ENCODE data around the gene CPN2. TPM values are rescaled to one million over a fixed set of nuclear protein-coding genes. Genes with fewer than 3 reads are reported as not detected.
A peak's percentile ranks its signal among the peaks of the same experiment; 100 is the strongest.

Gene CPN2
- total RNA-seq, 1 experiment from 2014 or later: not detected

- no peak overlapping the region for H2AK5ac ChIP-seq (ENCODE audit: insufficient read length, low read length)
- no peak overlapping the region for H3K27ac ChIP-seq (ENCODE audit: insufficient read length, low read depth, low read length)
- no peak overlapping the region for H4K91ac ChIP-seq (ENCODE audit: insufficient read length, low read depth, low read length)
- Mint-ChIP-seq H3K4me1 (peaks cover 28 to 37% of the 10 kb centered on the region in 2 experiments), H3K27me3 (ENCODE audit: low read depth) (peaks cover 4% of the 10 kb centered on the region; the same call in 1 of the 2 replicates), H3K27ac (0 out of 7 replicates have a peak overlapping the region, but pooled peaks of 1 of the 3 experiments have one; percentile 15), H3K4me3 (no peak overlapping the region), H3K36me3 (ENCODE audit: insufficient read depth in 1 of 3, low read depth in 3 of 3) (peaks cover 0 to 10% (median 0%) of the 10 kb centered on the region in 3 experiments; a peak in 4 of 7 replicates), H3K9me3 (peaks cover 6 to 8% of the 10 kb centered on the region in 2 experiments)
- H3T11ph ChIP-seq (ENCODE audit: low read length): no peak overlapping the region
- H3K9ac ChIP-seq (ENCODE audit: extremely low read depth, insufficient read length, low read length): no peak overlapping the region
- no peak overlapping the region for H3K4me2 ChIP-seq (ENCODE audit: insufficient read depth, insufficient read length, low read length)
- no peaks in the 10 kb centered on the region for H3K79me2 ChIP-seq (ENCODE audit: insufficient read depth, low read length)
- no peak overlapping the region for H3K14ac ChIP-seq (ENCODE audit: insufficient read depth, low read length)
- no peak overlapping the region for H2BK15ac ChIP-seq (ENCODE audit: low read depth, low read length)
- no peak overlapping the region for H3K23ac ChIP-seq (ENCODE audit: insufficient read length, low read depth, low read length)
- H3K4ac ChIP-seq (ENCODE audit: low read depth, low read length): no peak overlapping the region
- H2BK120ac ChIP-seq (ENCODE audit: low read depth, low read length, poor library complexity, severe bottlenecking): no peak overlapping the region
- H2BK20ac ChIP-seq (ENCODE audit: low read depth, low read length, poor library complexity, severe bottlenecking): no peak overlapping the region
- H3K79me1 ChIP-seq (ENCODE audit: insufficient read depth, low read depth, low read length, poor library complexity, severe bottlenecking): no peaks in the 10 kb centered on the region
- H3K9me3 ChIP-seq (ENCODE audit: control insufficient read depth, low read depth, low read length): no peaks in the 10 kb centered on the region
- no peaks in the 10 kb centered on the region for H3K4me1 ChIP-seq (ENCODE audit: insufficient read depth, low read length)
- DNase-seq: no peak
- no peaks in the 10 kb centered on the region for H3K23me2 ChIP-seq (ENCODE audit: insufficient read length, low read depth, low read length, poor library complexity, severe bottlenecking)
- H4K20me1 ChIP-seq (ENCODE audit: control insufficient read depth, insufficient read depth, insufficient read length): no peaks in the 10 kb centered on the region
- H2BK12ac ChIP-seq (ENCODE audit: insufficient read length, low read depth, low read length): no peak overlapping the region
- no peak overlapping the region for H4K5ac ChIP-seq (ENCODE audit: insufficient read length, low read depth, low read length)
- no peak for TF ChIP-seq CTCF (conservative IDR thresholded peaks at IDR 0.05)
- H2AFZ ChIP-seq (ENCODE audit: low read length): no peak overlapping the region
- no peak overlapping the region for H3K18ac ChIP-seq (ENCODE audit: insufficient read length, low read depth, low read length)
- no peak overlapping the region for H2BK5ac ChIP-seq (ENCODE audit: insufficient read length, low read length)
- H3K27me3 ChIP-seq (ENCODE audit: insufficient read depth, low read length): no peaks in the 10 kb centered on the region
- no CpG with 5 or more reads among the region's 7 CpGs for WGBS (ENCODE audit: extremely low coverage, insufficient read length, low lambda C conversion rate)
- no peak overlapping the region for H4K8ac ChIP-seq (replicated peaks; ENCODE audit: insufficient read length, low read depth, low read length)
- H3K56ac ChIP-seq (ENCODE audit: insufficient read length, low read depth, low read length): no peak overlapping the region
These were observed 35.5 kb upstream of the CPN2 start for GRCh38 chr3:194386648-194387047.

Measured in H9 (cell line).